ENCODE results near the gene ERC2.
"Not testable (repeated sequence)": the region's sequence is repeated elsewhere in the genome, so short reads cannot be mapped to it uniquely, and the experiment has no call there.

The ERC2 gene

GRCh38 chr3:56304069-56304468, 164.2 kb downstream of the ERC2 start:
- DNase-seq, result no peak

DNA sequence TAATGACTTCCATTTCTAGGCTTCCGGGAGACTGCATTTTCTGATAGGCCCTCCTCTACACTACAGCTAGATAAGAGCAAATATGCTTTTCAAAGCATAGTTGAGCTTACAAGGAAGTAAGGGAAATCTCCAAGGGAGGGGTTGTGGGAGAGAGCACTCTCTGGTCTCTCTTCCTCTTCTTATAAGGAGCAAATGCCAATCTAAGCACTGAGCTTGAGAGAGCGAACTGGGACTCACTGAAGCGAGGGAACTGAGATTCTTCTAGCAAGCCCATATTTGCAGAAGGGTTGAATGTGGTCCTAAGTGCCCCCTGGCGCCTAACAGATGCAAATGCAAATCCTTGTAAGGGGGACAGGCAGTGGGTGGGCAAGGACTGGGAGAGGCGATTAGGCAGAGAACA, 164.8 kb downstream of the ERC2 start:
- DNase-seq, result no peak

DNA sequence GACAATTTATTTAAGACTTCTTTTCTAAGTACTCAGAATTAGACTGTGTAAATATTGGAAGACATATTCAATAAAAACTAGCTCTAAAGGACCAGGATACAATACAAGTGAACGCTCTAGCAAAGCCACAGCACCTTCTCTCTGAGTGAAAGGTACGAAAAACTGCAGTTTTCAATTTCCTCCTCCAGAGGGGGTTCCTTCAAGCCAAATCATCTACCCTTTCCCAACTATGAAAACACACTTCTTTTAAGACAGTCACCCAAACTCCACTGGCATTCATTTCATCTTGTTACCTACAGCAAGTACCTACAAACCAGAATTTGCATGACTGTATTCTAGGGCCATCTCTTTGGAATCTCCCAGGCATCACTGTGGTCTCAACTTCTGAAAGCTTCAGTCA, 165.8 kb downstream of the ERC2 start:
- DNase-seq, result no peak

DNA sequence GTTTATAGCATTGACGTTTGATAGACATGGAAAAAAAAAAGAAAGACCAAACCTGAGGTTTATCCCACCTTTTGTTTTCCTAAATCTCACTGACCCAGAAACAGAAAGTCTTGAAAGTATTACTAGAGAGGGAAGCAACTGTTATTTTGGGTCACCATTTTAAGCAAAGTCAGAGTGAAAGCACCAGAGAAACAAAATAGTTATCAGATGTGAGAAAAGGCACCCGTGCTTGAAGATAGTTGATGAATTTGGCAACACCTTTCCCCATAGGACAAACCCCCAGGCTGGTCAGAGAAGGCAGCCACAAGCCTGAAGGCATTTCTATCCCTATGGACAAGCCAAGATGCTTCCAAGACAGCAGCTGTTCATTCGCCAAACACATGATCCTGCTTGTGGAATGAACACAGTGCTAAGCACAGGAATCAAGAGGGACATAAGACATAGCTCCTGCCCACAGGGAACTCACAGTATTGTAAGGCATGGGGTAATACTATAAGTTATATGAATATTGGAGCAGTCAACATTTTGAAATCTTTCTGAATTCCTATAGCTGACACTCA, 170.9 kb downstream of the ERC2 start:
- no peak for DNase-seq

DNA sequence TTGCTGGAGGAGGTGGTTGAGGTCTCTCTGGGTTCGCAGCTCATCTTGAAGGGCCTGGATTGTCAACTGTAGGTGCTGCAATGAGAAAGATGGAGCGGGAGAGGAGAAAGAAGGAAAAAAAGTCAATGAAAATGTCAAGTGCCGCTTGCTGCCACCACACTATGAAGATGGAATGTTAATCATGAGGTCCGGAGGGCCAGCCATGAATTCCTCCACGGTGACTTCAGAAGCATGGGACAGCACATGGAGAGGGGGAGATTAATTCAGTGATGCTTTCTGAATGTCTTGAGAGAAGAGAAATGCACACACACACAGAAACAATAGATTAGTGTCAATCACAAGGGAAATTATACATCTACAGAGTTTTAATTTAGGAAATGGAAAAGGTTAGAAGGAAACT, 171.9 kb downstream of the ERC2 start:
- DNase-seq, result no peak

- DNase-seq, result no peak
Observed at GRCh38 chr3:56295161-56295560, 173.1 kb downstream of the ERC2 start.

DNA sequence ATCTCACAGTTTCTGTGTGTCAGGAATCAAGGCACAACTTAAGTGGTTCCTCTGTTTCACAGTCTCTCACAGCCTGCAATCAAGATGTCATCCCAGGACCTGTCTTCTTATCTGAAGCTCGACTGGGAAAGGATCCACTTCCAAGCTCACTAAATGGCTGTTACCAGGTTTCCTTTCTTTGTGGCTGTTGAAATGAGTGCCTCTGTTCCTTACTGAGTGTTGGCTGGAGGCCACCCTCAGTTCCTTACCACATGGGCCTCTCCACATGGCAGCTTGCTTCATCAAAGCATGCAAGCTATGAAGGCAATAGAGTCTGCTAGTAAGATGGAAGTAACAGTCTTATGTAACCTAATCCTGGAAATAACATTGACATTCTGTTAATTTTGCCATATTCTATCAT, 174.0 kb downstream of the ERC2 start:
- no peak for DNase-seq

- DNase-seq, result no peak
Observed at GRCh38 chr3:56291953-56292352, 176.3 kb downstream of the ERC2 start.

- no peak for DNase-seq
Observed at GRCh38 chr3:56291244-56291680, 177.0 kb downstream of the ERC2 start.

DNA sequence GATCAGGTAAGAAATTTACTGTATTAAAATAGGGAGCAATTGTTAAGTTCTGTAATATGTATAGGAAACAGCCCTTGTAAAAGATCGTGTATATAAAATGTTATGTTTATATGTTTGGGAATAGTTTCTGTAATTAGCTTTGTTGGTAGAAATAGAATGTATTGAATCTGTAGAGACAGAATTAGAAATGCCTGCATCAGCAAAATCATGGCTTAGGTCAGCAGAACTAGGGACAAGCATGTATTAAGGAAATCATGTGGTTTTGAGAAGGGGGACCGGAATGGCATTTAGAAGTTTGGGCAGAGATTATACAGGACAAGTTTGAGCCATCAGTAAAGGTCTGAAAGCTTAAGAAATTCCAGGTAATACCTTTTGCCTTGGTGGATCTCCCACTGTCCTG, 177.9 kb downstream of the ERC2 start:
- DNase-seq, result no peak

GRCh38 chr3:56288258-56288657, 180.0 kb downstream of the ERC2 start:
- no peak for DNase-seq

- DNase-seq, result no peak
Observed at GRCh38 chr3:56282341-56282740, 185.9 kb downstream of the ERC2 start.

GRCh38 chr3:56277236-56277635, 191.0 kb downstream of the ERC2 start:
- no peak for DNase-seq

DNA sequence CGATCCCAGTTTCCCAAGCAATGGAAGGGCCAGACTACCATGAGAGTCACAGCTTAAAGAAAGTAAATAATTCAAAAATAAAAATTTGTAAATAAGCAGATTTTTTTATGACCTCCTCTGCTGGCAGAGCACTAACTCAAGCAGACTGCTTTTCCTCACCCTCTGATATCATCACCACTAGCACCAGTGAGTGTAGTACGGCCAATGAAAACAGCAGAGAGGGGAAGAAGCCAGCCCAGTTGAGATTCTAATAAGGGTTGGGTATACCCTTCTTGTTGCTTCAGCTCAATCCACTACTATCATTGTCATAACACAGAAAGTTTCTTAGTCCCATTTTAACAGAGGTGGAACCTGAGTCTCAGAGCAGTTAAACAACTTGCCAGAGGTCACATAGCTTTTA, 193.1 kb downstream of the ERC2 start:
- no peak for DNase-seq

- no peak for DNase-seq
Observed at GRCh38 chr3:56269755-56270535, 198.3 kb downstream of the ERC2 start.

DNA sequence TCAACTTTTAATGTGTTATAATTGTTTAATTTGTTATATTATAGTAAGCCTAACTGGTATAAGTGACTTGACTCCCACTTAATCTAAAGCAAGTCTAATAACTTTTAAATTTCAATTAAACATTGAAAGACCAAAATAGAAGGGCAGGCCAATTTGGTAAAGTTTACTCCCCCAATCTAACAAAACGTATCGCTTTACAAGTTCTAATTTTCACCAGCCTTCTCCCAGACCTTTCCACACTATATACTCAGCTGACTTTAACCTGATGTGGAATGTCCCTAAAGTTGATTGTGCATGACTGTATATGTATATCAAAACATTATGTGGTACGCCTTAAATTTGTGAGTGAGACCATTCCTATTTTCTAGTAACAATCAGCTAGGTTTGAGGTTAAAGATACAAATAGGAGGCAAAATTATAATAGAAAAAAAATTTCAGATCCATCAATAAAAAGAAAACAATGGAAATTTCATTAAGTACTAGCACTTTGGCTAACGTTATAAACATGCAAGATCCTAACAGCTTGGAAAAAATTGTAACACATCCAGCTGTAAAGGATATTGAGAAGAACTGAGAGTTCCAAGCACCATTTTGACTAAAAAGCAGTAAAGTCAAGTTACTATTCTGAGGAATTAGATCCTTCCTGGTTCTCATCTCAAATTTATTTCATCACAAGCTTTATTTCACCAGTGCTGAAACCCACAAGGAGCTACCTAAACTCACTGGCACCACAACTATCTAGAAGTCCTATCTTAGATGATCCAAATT, 199.5 kb downstream of the ERC2 start:
- no peak for DNase-seq

GRCh38 chr3:56261852-56262251, 206.4 kb downstream of the ERC2 start:
- not testable (repeated sequence) for DNase-seq

GRCh38 chr3:56260262-56260661, 208.0 kb downstream of the ERC2 start:
- DNase-seq, result no peak

DNA sequence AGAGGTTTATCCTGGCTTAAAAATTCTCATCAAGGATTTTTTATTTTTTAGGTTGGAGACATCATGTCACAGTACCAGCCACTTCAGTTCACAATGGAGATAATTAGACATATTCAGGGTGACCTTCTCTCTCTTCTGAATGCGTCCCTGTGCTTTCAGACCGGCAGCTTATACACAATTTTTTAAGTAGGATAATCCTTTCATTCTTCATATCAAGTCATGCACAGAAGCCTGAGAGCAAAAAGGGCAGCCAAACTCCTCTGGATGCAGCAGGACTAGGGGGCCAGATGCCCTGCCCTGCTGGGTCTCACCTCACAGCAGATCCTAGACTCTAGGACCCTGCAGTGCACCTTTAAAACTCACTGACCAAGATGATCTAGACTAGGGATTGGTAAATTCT, 210.4 kb downstream of the ERC2 start:
- no peak for DNase-seq

DNA sequence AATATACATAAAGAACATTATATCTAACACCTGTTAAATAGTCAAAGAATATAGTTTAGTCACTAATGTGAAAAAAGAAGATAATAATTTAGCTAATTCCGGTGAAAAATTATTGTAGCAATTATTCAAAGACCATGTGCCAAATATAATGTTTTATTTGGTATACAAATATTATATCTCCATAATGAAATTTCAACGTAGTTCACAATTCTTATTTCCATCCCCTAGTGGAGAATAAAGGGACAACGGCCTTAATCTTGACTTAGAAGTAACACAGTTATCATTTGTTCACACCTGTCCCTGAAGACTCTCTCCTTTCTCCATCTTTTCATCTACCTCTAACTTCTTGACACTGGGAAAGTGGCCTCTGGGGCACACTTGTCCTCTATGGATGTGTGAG, 213.4 kb downstream of the ERC2 start:
- DNase-seq, result no peak

DNA sequence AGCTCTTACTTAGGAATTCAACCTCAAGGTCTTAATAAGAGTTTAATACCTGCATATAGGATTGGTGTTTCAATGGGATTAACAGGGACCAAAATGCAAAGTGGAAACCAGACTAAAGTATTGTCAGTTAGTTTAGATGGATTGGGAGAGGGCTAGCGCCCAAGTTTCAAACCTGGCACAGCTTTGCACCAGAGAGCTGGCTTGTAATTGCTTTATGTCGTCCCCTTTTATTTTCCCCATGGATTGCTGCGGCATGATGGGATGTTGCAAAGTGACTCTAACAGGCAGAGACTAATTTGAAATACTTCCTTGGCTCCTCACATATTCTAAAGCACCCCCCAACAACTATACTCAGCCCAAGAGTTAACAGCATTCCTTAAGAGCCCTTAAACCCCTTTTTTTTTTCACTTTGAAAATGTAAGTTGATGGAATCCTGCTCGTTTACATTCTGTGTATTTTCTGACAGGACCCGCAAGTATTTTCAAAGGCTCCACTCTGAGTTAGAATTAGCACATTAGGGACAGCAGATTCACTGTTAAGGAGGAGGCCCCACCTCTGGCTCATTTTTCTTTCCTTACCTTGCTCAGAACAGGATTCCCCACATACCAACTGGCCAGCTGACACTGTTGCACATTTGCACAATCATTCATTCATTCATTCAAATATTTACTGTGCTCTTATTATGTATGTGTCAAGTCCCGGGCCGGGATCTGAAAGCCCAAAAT, 214.2 kb downstream of the ERC2 start:
- DNase-seq, result no peak

DNA sequence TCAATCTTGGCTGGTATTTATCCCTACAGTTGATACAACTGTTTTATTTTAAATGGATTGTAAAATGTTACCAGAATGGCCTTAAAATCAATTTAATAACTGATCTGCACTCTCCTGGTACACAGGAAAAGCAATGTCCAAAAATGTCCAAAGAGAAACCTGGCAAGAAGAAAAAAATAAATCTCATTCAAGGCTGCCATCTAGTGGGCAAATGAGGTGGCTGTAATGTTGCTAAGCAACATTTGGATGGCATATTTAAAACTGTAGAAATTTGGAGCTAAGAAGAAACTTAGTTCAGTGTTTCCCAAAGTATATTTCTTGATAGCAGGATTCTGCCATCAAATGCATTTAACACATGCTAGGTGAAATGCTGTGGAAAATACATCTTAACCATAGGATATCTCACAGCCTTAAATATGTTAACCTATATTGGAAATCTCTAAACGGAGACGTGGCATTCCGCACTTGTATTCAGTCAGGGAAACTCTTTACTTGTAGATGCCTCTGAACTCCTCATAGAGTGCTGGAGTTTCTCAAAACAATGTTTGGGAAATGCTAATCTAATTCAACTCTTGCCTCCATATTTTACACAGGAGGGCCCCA, 216.8 kb downstream of the ERC2 start:
- no peak for DNase-seq

GRCh38 chr3:56248021-56248420, 220.2 kb downstream of the ERC2 start:
- DNase-seq, result no peak
